LNCaP clone FGC (cell line): ENCODE measurements around the gene KIF13A.

Experiments used
- DNase-seq: peaks from one replicate; pipeline ENCODE4 v3.0.0-alpha.2; 2011; ENCODE audit warnings: low read depth
- H3K4me3 ChIP-seq: 2 replicates; pipeline ENCODE4 v1.5.1; 2011; ENCODE audit warnings: mild to moderate bottlenecking, low read depth, low read length, control low read depth
- TF ChIP-seq, protein P1 (sequence below): IDR thresholded peaks from 2 replicates; pipeline ENCODE4 v1.5.1; 2012; ENCODE audit warnings: mild to moderate bottlenecking; ENCODE audit not compliant: control insufficient read depth, insufficient read depth; ENCODE audit errors: extremely low read depth

The KIF13A gene

DNA sequence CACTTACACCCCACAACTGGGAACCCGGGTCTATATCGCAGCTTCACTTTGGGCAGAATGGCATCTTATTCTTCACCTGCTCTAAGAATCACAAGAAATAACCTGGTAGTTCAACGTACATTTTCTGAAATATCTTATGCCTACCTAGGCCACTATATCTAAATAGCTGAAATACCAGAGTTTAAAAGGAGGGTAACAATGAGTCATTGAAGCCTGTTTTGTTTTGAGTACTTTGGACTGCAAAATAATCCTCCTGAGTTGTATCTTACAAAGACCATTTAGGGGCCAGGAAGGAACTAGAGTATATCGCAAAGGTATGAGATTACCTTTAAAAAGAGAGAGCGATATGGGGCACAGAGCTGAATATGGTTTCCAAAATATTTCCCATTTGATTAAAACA lies 184.0 kb downstream of the KIF13A start:
- TF ChIP-seq, protein P1, sequence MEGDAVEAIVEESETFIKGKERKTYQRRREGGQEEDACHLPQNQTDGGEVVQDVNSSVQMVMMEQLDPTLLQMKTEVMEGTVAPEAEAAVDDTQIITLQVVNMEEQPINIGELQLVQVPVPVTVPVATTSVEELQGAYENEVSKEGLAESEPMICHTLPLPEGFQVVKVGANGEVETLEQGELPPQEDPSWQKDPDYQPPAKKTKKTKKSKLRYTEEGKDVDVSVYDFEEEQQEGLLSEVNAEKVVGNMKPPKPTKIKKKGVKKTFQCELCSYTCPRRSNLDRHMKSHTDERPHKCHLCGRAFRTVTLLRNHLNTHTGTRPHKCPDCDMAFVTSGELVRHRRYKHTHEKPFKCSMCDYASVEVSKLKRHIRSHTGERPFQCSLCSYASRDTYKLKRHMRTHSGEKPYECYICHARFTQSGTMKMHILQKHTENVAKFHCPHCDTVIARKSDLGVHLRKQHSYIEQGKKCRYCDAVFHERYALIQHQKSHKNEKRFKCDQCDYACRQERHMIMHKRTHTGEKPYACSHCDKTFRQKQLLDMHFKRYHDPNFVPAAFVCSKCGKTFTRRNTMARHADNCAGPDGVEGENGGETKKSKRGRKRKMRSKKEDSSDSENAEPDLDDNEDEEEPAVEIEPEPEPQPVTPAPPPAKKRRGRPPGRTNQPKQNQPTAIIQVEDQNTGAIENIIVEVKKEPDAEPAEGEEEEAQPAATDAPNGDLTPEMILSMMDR = no peak
- DNase-seq = no peak

DNA sequence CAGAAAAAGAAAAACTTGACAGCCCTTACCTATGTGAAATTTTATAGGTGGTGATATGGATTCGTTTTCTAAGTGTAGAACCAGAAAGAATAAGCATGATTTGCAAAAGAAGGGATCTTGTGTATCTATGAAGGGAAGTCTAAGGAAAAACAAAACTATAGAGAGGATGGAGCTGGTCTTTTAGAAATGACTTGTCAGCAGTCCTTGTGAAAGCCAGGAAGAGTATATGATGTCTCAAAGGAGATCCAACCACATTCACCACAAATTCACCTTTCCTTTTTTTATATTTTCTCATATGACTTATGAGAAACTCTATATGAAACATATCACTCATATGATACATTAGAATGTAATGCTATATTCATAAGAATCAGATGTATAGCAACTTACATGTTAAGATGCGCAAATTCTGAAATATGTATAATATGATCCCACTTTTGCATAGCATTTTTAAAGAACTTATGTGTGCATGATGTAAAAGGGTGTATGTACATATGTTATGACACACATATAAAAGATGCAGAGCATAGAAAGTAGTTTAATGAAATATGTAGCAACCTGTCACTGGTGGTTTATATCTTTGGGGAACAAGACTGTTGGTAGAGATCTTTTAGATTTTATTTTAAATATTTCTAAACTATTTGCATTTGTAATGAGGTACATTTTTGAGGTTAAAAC lies 188.8 kb downstream of the KIF13A start:
- H3K4me3 ChIP-seq = no peak overlapping the region
- DNase-seq = no peak
- TF ChIP-seq, protein P1 = no peak

More for the DNA sequence above, 184.0 kb downstream of the KIF13A start:
- H3K4me3 ChIP-seq = no peak overlapping the region

DNA sequence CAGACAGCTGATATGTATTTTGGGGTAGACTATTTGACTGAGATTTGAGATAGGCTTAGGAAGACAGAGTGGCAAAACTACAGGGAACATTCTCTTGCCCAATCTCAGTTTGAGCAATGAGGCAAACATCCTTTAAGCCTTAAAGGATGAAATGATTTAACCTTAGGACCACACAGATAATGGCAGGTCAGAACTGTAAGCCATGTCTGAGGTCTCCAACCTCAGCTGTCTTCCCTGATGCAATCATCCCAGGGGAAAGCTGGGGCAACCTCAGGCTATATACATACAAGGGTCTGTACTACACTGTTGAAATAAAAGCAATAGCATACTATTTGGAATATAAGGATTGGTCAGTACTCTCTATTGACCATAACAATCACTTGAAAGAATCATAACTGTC lies 196.9 kb downstream of the KIF13A start:
- DNase-seq = no peak
- TF ChIP-seq, protein P1 = no peak
- no peak overlapping the region for H3K4me3 ChIP-seq

DNA sequence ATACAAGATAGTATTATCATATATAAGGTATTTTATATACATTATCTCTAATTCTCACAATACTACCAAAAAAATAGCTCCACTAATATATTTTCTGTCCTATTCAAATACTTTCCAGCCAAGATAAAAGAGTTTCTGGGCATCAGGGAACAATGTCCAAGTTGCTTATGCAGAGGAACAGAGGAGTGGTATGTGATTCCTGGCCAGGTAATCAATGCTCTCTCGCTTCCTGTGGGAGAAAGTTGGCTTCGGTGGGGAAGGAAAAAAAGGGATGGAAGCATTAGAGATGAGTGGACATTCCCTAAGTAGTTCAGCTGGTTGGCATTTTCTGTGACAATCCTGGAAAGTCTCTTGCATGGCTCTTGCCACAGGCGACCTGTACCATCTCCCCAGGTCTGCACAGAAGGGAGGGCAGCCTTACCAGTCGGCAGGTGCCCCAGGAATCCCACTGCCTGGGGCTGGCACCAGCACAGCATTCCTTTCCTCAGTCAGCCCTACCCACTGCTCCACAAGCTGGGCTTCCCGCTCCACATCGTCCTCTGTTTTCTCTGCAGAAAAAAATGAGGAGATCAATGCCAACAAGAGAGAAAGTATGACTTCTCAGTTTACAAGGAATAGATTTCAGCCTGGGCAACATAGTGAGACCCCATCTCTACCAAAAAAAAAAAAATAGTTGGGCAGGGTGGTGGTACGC lies 202.2 kb downstream of the KIF13A start:
- H3K4me3 ChIP-seq = no peak overlapping the region
- DNase-seq = no peak
- TF ChIP-seq, protein P1 = no peak

DNA sequence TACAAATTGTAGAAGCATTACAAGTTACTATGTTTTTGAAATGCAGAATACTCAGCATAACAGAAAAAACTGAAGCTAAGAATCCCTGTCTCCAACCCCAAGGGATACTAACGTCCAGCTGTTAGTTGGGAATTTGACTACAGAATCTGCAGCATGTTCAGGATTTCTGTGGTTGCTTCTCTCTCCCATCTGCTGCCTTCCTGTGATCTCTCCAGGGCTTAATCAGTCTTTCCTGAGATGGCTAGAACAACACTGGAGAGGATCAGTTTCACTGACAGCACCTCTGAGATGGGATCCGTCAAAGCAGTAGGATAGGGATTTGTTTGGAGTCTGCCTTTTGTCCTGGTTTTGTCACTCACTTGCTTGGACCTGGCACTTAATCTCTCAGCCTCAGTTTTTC lies 207.4 kb downstream of the KIF13A start:
- H3K4me3 ChIP-seq = no peak overlapping the region
- no peak for DNase-seq

DNA sequence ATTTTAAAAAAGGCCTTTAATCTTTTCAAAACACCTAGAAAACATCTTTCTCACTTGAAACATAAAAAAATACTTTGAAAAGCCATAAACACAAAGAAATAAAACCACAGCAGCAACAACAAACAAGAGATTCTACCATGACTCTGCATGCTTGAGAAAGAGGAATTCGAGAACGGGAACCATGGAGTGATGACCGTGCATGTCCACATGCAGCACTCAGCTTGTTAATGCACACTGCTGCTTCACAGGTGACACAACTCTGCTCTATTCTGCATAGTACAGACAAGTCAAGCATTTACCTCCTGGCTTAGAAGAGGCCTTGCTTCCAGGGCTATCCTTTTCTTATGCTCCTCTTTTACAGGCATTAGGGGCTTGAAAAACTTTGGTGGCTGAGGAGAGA lies 215.8 kb downstream of the KIF13A start:
- TF ChIP-seq, protein P1 = no peak
- H3K4me3 ChIP-seq = no peak overlapping the region
- DNase-seq = no peak

More for the DNA sequence above, 207.4 kb downstream of the KIF13A start:
- TF ChIP-seq, protein P1 = no peak
